ENCODE results near the gene PIGQ.

GRCh38 chr16:596736-597060 lies 26.9 kb downstream of the PIGQ start:
- TF ChIP-seq ZNF274 (IDR thresholded peaks at IDR 0.05; ENCODE audit: low read depth, low read length) (no peak), SUZ12 (IDR thresholded peaks at IDR 0.05; ENCODE audit: extremely low read depth, insufficient read depth, insufficient read length) (no peak), YY1 (IDR thresholded peaks at IDR 0.05; ENCODE audit: insufficient read depth, insufficient read length) (no peak)

Data from NT2/D1 (cell line).